Loucy (cell line): Measurements from ENCODE around the gene LRRC17.

ENCODE experiments used
- H2AFZ ChIP-seq: fragments of 200-600 bp; sonication (generic); 2 replicates; pipeline ENCODE4 v1.6.0; 2016; ENCODE audit warnings: antibody characterized with exemption, mild to moderate bottlenecking, low read length, moderate library complexity
- H3F3A ChIP-seq: fragments of 200-600 bp; 2 replicates; pipeline ENCODE4 v1.6.0; 2016; ENCODE audit warnings: antibody characterized with exemption, low read depth, mild to moderate bottlenecking
- H3K27me3 ChIP-seq: fragments of 200-600 bp; sonication (generic); 2 replicates; pipeline ENCODE4 v1.6.1; 2014; ENCODE audit warnings: low read length, mild to moderate bottlenecking; ENCODE audit not compliant: insufficient read depth, poor library complexity, severe bottlenecking
- H3K36me3 ChIP-seq: fragments of 200-600 bp; sonication (generic); 2 replicates; pipeline ENCODE4 v1.6.1; 2016; ENCODE audit warnings: low read length; ENCODE audit not compliant: insufficient read depth
- H3K4me1 ChIP-seq: fragments of 200-600 bp; sonication (generic); 2 replicates; pipeline ENCODE4 v1.5.1; 2014; ENCODE audit warnings: low read length, mild to moderate bottlenecking; ENCODE audit not compliant: insufficient read depth, poor library complexity, severe bottlenecking
- H3K4me2 ChIP-seq: fragments of 200-600 bp; sonication (generic); 2 replicates; pipeline ENCODE4 v1.6.0; 2014; ENCODE audit warnings: antibody characterized with exemption, low read length, low read depth, mild to moderate bottlenecking; ENCODE audit not compliant: poor library complexity, severe bottlenecking
- H3K4me3 ChIP-seq: fragments of 200-600 bp; sonication (generic); 2 replicates; pipeline ENCODE4 v1.5.1; 2014; ENCODE audit warnings: low read length, mild to moderate bottlenecking, mixed read lengths; ENCODE audit not compliant: poor library complexity, severe bottlenecking
- H3K79me2 ChIP-seq: fragments of 200-600 bp; sonication (generic); 2 replicates; pipeline ENCODE4 v1.6.1; 2014; ENCODE audit warnings: low read length; ENCODE audit not compliant: insufficient read depth
- H3K9ac ChIP-seq: fragments of 200-600 bp; sonication (generic); 2 replicates; pipeline ENCODE4 v1.6.0; 2014; ENCODE audit warnings: mild to moderate bottlenecking, low read depth, low read length, moderate library complexity; ENCODE audit not compliant: poor library complexity, severe bottlenecking
- H3K9me2 ChIP-seq: fragments of 200-600 bp; sonication (generic); replicated peaks from 2 replicates; pipeline ENCODE4 v1.6.1; 2016; ENCODE audit warnings: low read depth, low read length, mixed read lengths
- H3K9me3 ChIP-seq: fragments of 200-600 bp; sonication (generic); 2 replicates; pipeline ENCODE4 v1.6.1; 2014; ENCODE audit warnings: mild to moderate bottlenecking, antibody characterized with exemption, low read length, low read depth; ENCODE audit not compliant: insufficient read depth
- H4K20me1 ChIP-seq: fragments of 200-600 bp; sonication (generic); 2 replicates; pipeline ENCODE4 v1.6.0; 2014; ENCODE audit warnings: antibody characterized with exemption, low read length, mild to moderate bottlenecking; ENCODE audit not compliant: insufficient read depth, poor library complexity, severe bottlenecking
- CTCF ChIP-seq: fragments of 200-600 bp; sonication (generic); conservative IDR thresholded peaks from 2 replicates; pipeline ENCODE4 v1.5.1; 2014; ENCODE audit warnings: mild to moderate bottlenecking, antibody characterized with exemption, low read length
- EZH2phosphoT487 ChIP-seq: fragments of 200-600 bp; IDR thresholded peaks from 2 replicates; pipeline ENCODE4 v1.6.1; 2018; ENCODE audit warnings: antibody characterized with exemption, mild to moderate bottlenecking, moderate library complexity, borderline replicate concordance

LRRC17 gene

GRCh38 chr7:102890292-102890970 lies 22.4 kb upstream of the LRRC17 start:
- H4K20me1 ChIP-seq, result no peaks in the 10 kb centered on the region
- no peaks in the 10 kb centered on the region for H3K4me1 ChIP-seq
- H3K27me3 ChIP-seq, result no peaks in the 10 kb centered on the region
- H3K4me3 ChIP-seq, result no peak overlapping the region
- no peak overlapping the region for H3K4me2 ChIP-seq
- no peaks in the 10 kb centered on the region for H3K9me2 ChIP-seq
- TF ChIP-seq CTCF (no peak), EZH2phosphoT487 (no peak)
- H3F3A ChIP-seq, result no peaks in the 10 kb centered on the region
- H3K9me3 ChIP-seq, result no peaks in the 10 kb centered on the region
- H3K79me2 ChIP-seq, result no peaks in the 10 kb centered on the region
- H2AFZ ChIP-seq, result no peak overlapping the region
- H3K9ac ChIP-seq, result no peak overlapping the region
- H3K36me3 ChIP-seq, result no peaks in the 10 kb centered on the region

GRCh38 chr7:102890971-102891692 lies 21.7 kb upstream of the LRRC17 start:
- no peaks in the 10 kb centered on the region for H3K36me3 ChIP-seq
- no peaks in the 10 kb centered on the region for H3K79me2 ChIP-seq
- no peaks in the 10 kb centered on the region for H4K20me1 ChIP-seq
- no peaks in the 10 kb centered on the region for H3K9me3 ChIP-seq
- no peak overlapping the region for H2AFZ ChIP-seq
- H3K4me1 ChIP-seq, result no peaks in the 10 kb centered on the region
- H3K4me2 ChIP-seq, result no peak overlapping the region
- no peaks in the 10 kb centered on the region for H3F3A ChIP-seq
- no peaks in the 10 kb centered on the region for H3K9me2 ChIP-seq
- TF ChIP-seq CTCF (no peak), EZH2phosphoT487 (no peak)
- no peaks in the 10 kb centered on the region for H3K27me3 ChIP-seq
- H3K4me3 ChIP-seq, result no peak overlapping the region
- no peak overlapping the region for H3K9ac ChIP-seq

- no peaks in the 10 kb centered on the region for H3K9me2 ChIP-seq
- no peaks in the 10 kb centered on the region for H3K36me3 ChIP-seq
- H3K4me2 ChIP-seq, result no peak overlapping the region
- H3K27me3 ChIP-seq, result no peaks in the 10 kb centered on the region
- no peaks in the 10 kb centered on the region for H3F3A ChIP-seq
- H3K4me1 ChIP-seq, result no peaks in the 10 kb centered on the region
- no peaks in the 10 kb centered on the region for H3K9me3 ChIP-seq
- no peaks in the 10 kb centered on the region for H4K20me1 ChIP-seq
- no peak overlapping the region for H3K9ac ChIP-seq
- no peak overlapping the region for H2AFZ ChIP-seq
- TF ChIP-seq CTCF (no peak), EZH2phosphoT487 (no peak)
- no peaks in the 10 kb centered on the region for H3K79me2 ChIP-seq
- no peak overlapping the region for H3K4me3 ChIP-seq
Observed at GRCh38 chr7:102891693-102892261, 21.0 kb upstream of the LRRC17 start.
